ENCODE results near the gene ARHGAP6. TPM values are rescaled to one million over a fixed set of nuclear protein-coding genes. Genes with fewer than 3 reads are reported as not detected.

The ARHGAP6 gene
- total RNA-seq, 1 experiment from 2014 or later, result 0.10 TPM

DNA sequence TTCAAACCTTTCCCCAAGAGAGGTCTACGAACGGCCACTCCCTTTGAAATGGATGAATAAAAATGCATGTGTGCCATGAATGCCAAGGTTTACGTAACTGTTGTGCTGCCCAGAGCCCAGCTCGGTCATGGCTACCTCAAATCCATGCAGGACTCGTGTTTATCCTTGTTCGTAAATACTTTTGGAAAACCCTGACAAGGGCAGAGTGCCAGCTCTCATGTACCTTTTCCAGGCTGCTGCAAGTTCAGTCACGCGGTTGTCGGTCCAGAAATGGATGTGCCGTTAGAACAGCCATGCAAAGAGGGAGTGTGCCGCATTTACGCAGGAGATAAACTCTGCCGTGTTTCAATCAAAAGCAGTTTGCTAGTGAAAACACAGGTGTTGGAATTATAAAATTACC is 249.1 kb downstream of the ARHGAP6 start (continued):
- TF ChIP-seq POLR2AphosphoS5 (IDR thresholded peaks at IDR 0.05; ENCODE audit: low read depth, low read length), result no peak
- TF ChIP-seq JUND (IDR thresholded peaks at IDR 0.05), result no peak

DNA sequence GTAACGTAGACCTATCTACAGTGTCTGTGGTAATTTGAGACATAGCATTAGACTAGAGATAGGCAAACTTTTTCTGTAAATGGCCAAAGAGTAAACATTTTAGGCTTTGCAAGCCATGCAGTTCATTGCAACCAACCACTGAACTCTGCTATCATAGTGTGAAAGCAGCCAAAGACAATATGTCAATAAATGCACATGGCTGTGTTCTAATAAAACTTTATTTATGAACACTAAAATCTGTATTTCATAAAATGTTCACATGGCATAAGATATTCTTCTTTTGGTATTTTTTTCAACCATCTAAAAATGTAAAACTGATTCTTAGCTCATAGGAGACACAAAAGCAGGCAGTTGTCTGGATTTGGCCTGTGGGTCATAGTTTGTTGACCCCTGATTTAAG is 251.6 kb downstream of the ARHGAP6 start:
- H3K9me2 ChIP-seq (ENCODE audit: insufficient read depth), result no peaks in the 10 kb centered on the region
- RAD21 ChIA-PET (ENCODE audit: low non-redundant PET in 1 of 2, low total read pairs in 2 of 2, uncharacterized antibody in 2 of 2, unreplicated experiment in 2 of 2), result no interaction called here
- intact Hi-C loops (cut with micrococcal nuclease), result no loop called here

More for the DNA sequence above, 251.6 kb downstream of the ARHGAP6 start:
- Histone ChIP-seq H3K27ac (ENCODE audit: low read depth, low read length) (no peak overlapping the region), H3K4me3 (replicated peaks in 1 of 2; ENCODE audit: low read depth in 1 of 2, low read length in 2 of 2) (no peak overlapping the region), H3K9me3 (ENCODE audit: control insufficient read depth in 1 of 2, insufficient read depth in 1 of 2, low read depth in 1 of 2, low read length in 2 of 2) (no peaks in the 10 kb centered on the region), H4K20me1 (ENCODE audit: insufficient read depth) (no peaks in the 10 kb centered on the region), H2AFZ (ENCODE audit: low read depth, low read length, poor library complexity, severe bottlenecking) (no peak overlapping the region), H3K36me3 (ENCODE audit: control insufficient read depth in 1 of 2, insufficient read depth in 2 of 2, low read length in 2 of 2) (no peaks in the 10 kb centered on the region), H3K79me2 (ENCODE audit: insufficient read depth, low read length) (no peaks in the 10 kb centered on the region), H3K4me2 (ENCODE audit: low read length) (no peak overlapping the region), H3K27me3 (ENCODE audit: insufficient read depth, low read length) (no peaks in the 10 kb centered on the region), H3K4me1 (ENCODE audit: control insufficient read depth in 1 of 2, insufficient read depth in 2 of 2, low read length in 2 of 2) (no peaks in the 10 kb centered on the region), H3K9ac (ENCODE audit: low read length) (no peak overlapping the region)
- CTCF ChIA-PET, result no interaction called here
- no TSS peak for BruUV-seq (replicated peaks)
- TF ChIP-seq FOSL1 (IDR thresholded peaks at IDR 0.05; ENCODE audit: low read depth) (no peak), TCF7L2 (IDR thresholded peaks at IDR 0.05; ENCODE audit: borderline replicate concordance, extremely low read depth, insufficient read depth, insufficient read length) (no peak), YY1 (IDR thresholded peaks at IDR 0.05; ENCODE audit: extremely low read depth, insufficient replicate concordance, low read depth, low read length) (no peak), EZH2 (IDR thresholded peaks at IDR 0.05) (no peak), JUND (IDR thresholded peaks at IDR 0.05) (no peak), POLR2A (IDR thresholded peaks at IDR 0.05; ENCODE audit: borderline replicate concordance, extremely low read depth, insufficient read depth, insufficient read length) (no peak), ELF1 (IDR thresholded peaks at IDR 0.05; ENCODE audit: borderline replicate concordance, low read depth) (no peak), SRF (IDR thresholded peaks at IDR 0.05; ENCODE audit: low read depth) (no peak), EGR1 (IDR thresholded peaks at IDR 0.05; ENCODE audit: low read depth) (no peak), SIN3A (IDR thresholded peaks at IDR 0.05; ENCODE audit: low read depth) (no peak), CEBPB (IDR thresholded peaks at IDR 0.05; ENCODE audit: low read depth) (no peak), CBX3 (IDR thresholded peaks at IDR 0.05; ENCODE audit: low read depth) (no peak)
- TF ChIP-seq, protein P1, sequence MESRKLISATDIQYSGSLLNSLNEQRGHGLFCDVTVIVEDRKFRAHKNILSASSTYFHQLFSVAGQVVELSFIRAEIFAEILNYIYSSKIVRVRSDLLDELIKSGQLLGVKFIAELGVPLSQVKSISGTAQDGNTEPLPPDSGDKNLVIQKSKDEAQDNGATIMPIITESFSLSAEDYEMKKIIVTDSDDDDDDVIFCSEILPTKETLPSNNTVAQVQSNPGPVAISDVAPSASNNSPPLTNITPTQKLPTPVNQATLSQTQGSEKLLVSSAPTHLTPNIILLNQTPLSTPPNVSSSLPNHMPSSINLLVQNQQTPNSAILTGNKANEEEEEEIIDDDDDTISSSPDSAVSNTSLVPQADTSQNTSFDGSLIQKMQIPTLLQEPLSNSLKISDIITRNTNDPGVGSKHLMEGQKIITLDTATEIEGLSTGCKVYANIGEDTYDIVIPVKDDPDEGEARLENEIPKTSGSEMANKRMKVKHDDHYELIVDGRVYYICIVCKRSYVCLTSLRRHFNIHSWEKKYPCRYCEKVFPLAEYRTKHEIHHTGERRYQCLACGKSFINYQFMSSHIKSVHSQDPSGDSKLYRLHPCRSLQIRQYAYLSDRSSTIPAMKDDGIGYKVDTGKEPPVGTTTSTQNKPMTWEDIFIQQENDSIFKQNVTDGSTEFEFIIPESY (IDR thresholded peaks at IDR 0.05; ENCODE audit: extremely low read depth, insufficient replicate concordance, low read length), result no peak
- TF ChIP-seq, protein P2, sequence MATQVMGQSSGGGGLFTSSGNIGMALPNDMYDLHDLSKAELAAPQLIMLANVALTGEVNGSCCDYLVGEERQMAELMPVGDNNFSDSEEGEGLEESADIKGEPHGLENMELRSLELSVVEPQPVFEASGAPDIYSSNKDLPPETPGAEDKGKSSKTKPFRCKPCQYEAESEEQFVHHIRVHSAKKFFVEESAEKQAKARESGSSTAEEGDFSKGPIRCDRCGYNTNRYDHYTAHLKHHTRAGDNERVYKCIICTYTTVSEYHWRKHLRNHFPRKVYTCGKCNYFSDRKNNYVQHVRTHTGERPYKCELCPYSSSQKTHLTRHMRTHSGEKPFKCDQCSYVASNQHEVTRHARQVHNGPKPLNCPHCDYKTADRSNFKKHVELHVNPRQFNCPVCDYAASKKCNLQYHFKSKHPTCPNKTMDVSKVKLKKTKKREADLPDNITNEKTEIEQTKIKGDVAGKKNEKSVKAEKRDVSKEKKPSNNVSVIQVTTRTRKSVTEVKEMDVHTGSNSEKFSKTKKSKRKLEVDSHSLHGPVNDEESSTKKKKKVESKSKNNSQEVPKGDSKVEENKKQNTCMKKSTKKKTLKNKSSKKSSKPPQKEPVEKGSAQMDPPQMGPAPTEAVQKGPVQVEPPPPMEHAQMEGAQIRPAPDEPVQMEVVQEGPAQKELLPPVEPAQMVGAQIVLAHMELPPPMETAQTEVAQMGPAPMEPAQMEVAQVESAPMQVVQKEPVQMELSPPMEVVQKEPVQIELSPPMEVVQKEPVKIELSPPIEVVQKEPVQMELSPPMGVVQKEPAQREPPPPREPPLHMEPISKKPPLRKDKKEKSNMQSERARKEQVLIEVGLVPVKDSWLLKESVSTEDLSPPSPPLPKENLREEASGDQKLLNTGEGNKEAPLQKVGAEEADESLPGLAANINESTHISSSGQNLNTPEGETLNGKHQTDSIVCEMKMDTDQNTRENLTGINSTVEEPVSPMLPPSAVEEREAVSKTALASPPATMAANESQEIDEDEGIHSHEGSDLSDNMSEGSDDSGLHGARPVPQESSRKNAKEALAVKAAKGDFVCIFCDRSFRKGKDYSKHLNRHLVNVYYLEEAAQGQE (IDR thresholded peaks at IDR 0.05; ENCODE audit: low read depth), result no peak
- TF ChIP-seq, protein P3, sequence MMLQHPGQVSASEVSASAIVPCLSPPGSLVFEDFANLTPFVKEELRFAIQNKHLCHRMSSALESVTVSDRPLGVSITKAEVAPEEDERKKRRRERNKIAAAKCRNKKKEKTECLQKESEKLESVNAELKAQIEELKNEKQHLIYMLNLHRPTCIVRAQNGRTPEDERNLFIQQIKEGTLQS (IDR thresholded peaks at IDR 0.05), result no peak
- TF ChIP-seq, protein P4, sequence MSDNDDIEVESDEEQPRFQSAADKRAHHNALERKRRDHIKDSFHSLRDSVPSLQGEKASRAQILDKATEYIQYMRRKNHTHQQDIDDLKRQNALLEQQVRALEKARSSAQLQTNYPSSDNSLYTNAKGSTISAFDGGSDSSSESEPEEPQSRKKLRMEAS (IDR thresholded peaks at IDR 0.05), result no peak
- no peak for ATAC-seq
- POLR2A ChIA-PET, result no interaction called here
- no peak for DNase-seq (ENCODE audit: low read depth, low spot score)

All from HCT116 (cell line).